NCI-H2171 treated with DMSO at 0.1 percent for 48 hours (cell line): ENCODE data around the gene ARHGAP15.

Source experiments
- DNase-seq: peaks from one replicate; lab custom pipeline; 2025; lab: John Stamatoyannopoulos, UW

Gene ARHGAP15

GRCh38 chr2:143263066-143263625 lies 133.9 kb downstream of the ARHGAP15 start:
- DNase-seq: no peak

DNA sequence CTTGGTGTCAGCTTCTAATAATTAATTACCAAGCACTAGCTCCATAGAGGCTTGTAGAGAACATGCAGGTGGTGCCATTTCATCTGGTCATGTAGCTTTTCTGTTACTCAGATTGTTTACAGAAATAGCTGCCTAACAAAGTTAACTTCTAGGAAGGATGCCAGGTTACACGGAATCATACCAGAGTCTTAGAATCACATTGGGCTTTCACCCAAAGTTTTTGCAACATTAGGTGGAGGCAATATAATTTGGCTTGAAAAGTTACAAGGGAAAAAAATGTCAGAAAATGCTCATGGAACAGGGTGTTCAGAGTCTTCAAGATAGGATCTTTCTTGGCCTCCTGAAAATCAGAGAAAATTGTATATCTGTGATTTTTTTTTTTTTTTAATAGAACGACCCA lies 135.6 kb downstream of the ARHGAP15 start:
- DNase-seq: no peak

DNA sequence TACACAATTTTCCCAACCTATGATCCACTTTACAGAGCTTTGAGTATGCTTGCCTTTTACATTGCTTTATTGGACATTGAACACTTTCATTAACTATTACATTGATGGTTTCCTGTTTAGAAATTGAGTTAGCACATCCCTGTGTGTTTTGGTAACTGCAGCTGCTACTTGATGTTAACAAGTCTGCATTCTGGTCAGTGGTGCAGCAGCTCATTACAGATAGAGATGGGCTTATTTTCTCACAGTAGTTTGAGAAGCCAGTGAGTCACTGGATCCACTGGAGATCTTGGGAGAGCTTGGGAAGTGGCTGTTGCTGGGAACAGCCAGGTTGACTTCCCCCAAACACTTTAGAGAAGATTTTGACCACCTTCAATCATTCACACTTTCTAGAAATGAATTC lies 150.5 kb downstream of the ARHGAP15 start:
- DNase-seq: no peak

- no peak for DNase-seq
Measured at GRCh38 chr2:143280097-143280757, 151.0 kb downstream of the ARHGAP15 start.

DNA sequence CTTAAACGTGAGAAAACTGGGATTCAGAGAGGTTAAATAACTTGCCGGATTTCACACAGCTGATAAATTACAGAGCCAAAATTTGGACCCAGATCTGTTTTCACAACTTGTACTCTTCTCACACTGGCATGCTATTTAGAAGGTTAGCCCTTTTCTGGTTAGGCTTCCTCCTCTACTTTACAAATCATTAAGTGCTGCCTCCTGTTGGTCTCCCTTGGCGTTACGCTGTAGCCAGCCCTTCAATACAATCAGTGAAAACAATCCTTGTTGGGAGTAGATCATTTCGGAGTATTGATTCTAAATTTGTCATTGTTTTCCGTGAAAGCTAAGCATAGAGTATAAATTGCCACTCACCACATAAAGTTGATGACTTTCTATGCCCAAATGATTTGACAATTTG lies 153.5 kb downstream of the ARHGAP15 start:
- no peak for DNase-seq

DNA sequence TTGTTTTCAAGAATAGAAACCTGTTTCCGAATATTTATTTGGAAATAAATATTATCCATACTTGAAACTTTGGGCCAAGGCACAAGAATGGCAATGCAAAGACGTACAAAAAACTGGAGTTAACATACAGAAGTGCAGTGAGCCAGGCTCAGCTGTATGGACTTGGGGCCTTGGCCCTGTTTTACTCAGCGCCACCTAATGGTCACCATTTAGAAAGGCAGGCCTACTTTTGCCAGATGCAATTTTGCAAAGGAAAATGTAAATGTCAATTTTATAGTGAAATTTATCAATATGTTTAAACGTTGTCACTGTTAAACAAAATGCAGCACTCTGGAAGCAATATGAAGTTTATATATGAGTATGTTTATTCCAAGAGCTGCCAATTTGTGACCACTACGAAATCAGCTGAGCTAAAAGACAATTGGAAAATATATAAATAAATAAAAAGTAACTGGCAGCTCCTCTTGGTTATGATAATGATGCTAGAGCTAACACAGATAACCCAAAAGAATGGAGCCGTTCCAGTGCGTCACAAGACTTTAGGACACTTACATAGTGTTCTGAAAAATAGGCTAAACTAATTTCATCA lies 155.0 kb downstream of the ARHGAP15 start:
- peak; percentile 6 for DNase-seq

- no peak for DNase-seq
Measured at GRCh38 chr2:143289025-143289424, 159.8 kb downstream of the ARHGAP15 start.

GRCh38 chr2:143290221-143290620 lies 161.0 kb downstream of the ARHGAP15 start:
- no peak for DNase-seq

GRCh38 chr2:143294068-143294467 lies 164.8 kb downstream of the ARHGAP15 start:
- no peak for DNase-seq

GRCh38 chr2:143296089-143296488 lies 166.9 kb downstream of the ARHGAP15 start:
- no peak for DNase-seq

DNA sequence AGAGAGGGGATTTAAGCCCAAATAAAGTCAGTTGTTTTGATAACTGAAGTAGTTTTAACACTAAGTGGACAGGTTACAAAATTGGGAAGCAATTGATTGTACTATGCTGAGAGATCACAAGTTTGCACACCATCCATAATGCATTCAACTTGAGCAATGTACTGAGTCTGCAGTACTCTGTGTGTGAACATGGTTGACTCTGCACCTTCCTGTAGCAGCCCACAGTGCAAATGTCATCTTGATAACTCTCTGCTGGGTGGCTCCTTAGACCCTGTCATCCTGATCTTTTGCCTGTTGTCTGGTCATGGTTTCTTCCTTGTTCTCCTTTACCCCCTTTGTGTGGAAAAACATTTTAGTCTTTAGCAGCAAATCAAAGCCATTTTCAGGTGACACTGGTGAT lies 168.0 kb downstream of the ARHGAP15 start:
- DNase-seq: no peak

DNA sequence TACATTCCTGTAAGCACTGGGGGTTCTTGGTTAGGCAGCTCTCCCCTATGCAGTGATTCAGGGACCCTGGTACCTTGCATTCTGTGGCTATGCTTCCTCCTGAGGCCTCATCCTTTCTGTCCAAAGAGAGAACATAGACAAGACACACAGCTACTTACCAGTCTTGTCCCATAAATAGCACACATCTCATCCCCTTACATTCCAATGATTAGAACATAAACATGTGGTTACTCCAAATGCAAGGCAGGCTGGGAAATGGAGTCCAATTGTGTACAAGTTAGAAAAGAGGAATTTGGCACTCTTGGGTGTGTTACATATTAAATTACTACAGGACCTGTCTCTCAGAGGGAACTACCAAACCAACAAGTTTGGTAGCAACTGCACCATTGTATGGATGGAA lies 171.3 kb downstream of the ARHGAP15 start:
- no peak for DNase-seq

DNA sequence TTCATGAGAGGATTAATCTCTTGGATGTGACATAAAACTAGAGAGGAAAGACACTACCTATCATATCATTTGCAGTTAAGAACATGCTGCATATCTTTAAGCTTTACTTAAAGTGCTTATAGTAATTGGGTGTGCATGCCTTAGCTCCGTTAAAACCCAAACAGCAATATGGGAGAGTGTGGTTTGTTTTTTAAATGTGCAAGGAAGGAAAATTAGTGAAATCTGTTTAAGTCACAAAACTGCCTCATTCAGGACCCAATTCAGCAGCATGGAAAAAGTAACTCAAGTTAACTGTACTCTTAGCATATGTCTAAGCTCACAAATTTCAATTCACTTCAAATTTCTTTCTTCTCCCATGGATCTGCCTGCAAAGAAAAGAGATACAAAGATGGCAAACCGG lies 182.2 kb downstream of the ARHGAP15 start:
- no peak for DNase-seq

GRCh38 chr2:143312441-143312840 lies 183.2 kb downstream of the ARHGAP15 start:
- peak; percentile 79 for DNase-seq

DNA sequence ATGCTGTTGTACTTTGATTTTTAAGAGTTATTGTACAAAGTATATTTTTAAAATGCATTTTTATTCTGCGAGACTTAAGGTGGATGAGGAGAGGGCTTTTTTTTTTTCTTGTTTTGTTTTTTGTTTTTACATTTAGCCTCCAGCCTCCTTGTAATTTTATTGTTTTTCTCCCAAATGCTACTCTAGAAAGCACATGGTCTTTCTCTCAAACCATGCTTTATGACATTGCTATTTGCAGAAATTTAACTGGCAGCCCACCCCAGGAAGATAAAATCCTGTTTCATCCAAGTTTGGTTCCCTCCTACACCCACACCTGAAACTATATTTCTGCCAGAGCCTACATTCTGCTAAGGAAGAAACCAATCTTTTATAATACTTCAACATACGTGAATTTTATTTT lies 184.6 kb downstream of the ARHGAP15 start:
- DNase-seq: no peak

DNA sequence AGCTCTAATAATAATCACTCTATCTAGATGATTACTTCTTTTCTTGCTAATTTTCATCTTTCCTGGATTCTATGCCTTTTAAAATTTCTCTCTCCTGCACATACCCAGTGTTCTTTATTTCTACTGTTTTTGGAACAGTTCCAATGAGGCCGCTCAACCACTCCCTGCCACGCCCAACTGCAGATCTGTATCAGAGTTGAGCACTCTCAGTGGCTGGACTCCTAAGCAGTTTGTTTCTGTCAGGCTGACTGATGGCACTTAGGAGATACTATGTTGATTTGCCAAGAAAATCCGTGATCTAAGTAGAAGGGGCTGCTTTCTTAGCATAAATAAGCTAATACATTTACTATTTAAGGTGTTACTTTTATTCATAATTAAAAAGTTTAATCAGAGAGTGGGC lies 192.8 kb downstream of the ARHGAP15 start:
- no peak for DNase-seq

- no peak for DNase-seq
Measured at GRCh38 chr2:143329288-143329687, 200.1 kb downstream of the ARHGAP15 start.

- DNase-seq: no peak
Measured at GRCh38 chr2:143333168-143333791, 204.1 kb downstream of the ARHGAP15 start.

DNA sequence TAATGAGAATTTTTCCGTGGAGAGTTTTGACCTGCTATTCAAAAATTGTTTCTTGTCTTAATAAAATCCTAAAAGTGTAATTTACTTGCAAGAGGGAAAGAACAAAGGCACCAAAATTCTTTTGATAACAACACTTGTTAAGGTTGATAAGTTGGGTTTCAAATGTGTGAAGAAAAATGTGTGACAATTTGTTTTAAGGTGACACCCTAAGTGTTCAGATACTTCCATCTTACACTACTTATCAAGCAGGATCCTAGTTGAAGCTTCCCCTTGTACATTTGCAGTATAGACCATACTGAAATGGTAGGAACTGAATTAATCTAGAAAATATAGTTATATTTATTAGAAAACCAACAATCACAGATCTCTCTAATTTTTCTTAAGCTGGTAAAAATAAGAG lies 204.6 kb downstream of the ARHGAP15 start:
- no peak for DNase-seq

GRCh38 chr2:143334837-143335236 lies 205.6 kb downstream of the ARHGAP15 start:
- DNase-seq: no peak

GRCh38 chr2:143336719-143337210 lies 207.5 kb downstream of the ARHGAP15 start:
- no peak for DNase-seq

DNA sequence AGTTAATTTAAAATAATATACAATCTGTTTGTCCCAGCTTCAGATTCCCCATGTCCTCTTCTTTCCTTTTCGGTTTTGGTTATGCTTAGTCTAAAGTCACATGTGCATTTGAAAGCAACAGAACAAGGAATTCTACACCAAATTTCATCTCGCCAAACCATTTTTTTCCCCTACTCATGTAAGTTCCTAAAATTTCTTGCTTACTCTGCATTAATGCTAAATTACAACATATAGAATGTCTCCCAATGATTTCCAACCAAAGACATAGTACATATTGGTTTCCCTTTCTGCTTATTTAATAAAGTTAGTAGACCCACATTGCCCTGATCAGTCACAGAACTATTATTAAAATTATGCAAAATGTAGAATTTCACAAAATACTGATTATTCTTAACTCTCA lies 212.3 kb downstream of the ARHGAP15 start:
- DNase-seq: no peak

GRCh38 chr2:143344780-143345179 lies 215.6 kb downstream of the ARHGAP15 start:
- no peak for DNase-seq
